Stimulated activated CD4-positive, alpha-beta T cell treated with anti-CD3 and anti-CD28 coated beads, Interleukin-1b, Interleukin-23, amount 100 ng/mL, for 24 hours (primary cell): Measurements from ENCODE around the gene WFIKKN2.

Experiments
- DNase-seq, 4 experiments: peaks; one replicate each; pipeline ENCODE4 v3.0.0-alpha.2; 2020; ENCODE audit warnings: low read depth in 4 of 4, low spot score in 1 of 4

WFIKKN2 gene

DNA sequence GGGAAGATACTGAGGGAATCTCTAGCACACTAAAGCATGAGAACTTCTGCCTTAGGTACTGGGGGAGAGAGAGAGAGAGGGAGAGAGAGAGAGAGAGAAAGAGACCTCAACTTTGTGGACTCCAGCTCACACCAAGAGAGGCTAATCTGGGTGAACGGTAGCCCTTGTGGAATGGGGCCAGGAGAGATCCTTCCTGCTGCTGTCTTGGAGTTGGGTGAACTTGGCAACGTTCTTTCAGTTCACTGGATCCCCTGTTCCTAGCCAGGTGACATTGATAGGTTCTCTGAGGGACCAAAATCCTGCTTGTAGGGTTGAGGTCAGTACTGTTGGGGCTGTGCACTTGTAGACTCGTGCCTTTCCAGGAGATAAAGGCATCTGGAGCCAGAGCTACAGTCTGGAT lies 26.5 kb upstream of the WFIKKN2 start:
- no peak for DNase-seq

DNA sequence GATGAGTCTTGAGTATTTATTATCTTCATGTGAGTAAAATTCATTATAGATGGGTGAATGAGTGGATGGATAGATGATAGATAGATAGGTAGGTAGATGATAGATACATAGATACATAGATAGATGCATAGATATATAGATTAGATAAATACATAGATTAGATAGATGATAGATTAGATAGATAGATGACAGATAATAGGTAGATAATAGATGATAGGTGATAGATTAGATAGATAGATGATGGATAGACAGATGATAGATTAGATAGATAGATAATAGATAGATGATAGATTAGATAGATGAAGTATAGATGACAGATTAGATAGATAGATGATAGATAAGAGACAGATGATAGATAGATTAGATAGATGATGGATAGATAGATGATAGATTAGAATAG lies 21.8 kb upstream of the WFIKKN2 start:
- no peak for DNase-seq

- DNase-seq = no peak
Observed at GRCh38 chr17:50815400-50815799, 20.0 kb upstream of the WFIKKN2 start.

DNA sequence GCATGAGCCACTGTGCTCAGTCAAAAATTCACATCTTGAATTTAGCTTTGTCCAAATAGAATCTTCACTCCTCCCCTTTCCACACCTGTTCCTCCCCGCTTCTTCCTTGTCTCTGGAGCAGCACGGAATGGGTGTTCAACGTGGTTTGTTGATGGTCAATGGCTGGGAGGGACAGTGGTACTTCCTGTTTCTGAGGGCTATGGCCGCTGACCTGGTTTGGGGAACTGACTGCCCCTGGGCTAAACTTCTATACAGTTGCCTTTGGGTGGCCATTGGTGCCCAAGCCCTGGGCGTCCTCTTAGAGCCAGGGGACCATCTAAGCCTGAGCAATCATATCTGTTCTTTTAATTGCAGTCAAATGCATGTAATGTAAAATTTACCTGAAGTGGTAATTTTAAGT lies 19.1 kb upstream of the WFIKKN2 start:
- no peak for DNase-seq

DNA sequence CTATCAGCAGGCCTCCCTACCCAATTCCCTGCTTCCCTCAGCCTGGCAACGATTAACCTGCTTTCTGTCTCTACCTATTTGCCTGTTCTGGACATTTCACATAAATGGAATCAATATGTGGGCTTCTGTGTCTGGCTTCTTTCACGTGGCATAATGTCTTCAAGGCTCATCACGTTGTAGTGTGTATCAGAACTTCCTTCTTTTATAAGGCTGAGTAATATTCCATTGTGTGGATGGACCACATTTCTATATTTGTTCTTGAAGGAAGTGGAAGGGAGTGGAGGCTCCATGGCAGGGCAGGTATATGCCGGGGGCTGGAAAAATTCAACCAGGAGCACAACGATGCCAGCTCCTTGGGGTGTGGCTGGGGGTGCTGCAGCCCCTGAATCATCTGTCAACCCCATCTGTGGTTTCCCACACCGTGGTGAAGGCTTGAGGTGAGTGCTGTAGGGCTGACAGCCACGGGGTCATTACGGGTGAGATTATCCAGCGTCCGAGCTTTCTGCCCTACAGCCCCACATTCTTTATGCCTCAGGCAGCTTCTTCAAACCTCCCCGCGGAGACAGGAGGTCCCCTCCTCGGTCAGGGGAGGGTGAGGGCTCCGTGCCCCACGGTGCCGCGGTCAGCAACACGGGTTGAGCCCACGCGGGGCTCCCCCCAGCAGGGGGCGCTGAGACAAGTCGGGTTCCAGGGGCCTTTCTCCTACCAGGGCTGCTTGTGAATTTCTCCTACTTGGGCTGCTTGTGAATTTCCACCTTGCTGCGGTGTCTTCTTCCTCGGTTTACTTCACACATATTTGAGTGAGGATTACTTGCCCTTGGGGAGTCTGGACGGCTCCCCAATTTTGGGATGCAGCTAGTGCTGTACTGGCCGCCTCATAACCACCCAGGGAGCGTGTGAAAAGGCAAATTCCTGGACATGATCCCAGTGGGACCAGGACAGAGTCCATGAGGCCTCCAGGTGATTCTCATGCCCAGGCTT lies 18.3 kb upstream of the WFIKKN2 start:
- peak; percentile 33 to 49 (median 37) for DNase-seq

DNA sequence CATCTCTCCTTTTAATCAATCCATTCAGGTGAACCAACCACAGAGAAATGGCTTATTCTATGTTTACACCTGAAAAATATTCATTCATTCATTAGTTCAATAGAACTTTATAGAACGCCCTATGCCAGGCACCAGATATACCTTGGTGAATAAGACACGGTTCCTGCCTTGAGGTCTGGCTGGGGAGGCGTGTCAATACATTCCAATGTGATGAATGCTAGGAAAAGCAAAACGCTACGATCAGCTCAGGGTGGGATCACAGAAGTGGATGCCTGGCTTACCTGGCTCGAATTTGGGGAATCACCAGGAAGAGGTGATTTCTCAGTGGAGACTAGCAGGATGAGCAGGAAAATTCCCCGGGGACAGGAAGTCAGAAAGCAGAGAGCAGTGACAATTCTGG lies 17.5 kb upstream of the WFIKKN2 start:
- DNase-seq = no peak

- DNase-seq = no peak
Observed at GRCh38 chr17:50818261-50818660, 17.1 kb upstream of the WFIKKN2 start.

GRCh38 chr17:50818921-50819657 lies 16.3 kb upstream of the WFIKKN2 start:
- no peak for DNase-seq

DNA sequence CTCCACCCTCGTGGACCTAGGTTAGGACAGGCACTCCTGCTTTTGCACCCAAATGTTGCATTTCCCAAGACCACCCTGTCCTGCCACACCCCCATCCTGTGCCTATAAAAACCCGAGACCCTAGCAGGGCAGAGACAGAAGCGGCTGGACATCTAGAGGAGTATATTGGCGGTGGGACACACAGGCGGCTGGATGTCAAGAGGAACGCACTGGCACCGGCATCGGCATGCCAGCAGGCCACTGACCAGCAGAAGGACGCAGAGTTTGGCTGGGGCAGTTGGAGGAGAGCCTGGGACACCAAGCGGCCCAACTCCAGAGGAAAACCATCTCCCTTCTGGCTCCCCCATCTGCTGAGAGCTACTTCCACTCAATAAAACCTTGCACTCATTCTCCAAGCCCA lies 14.7 kb upstream of the WFIKKN2 start:
- no peak for DNase-seq

GRCh38 chr17:50822550-50822949 lies 12.8 kb upstream of the WFIKKN2 start:
- no peak for DNase-seq

- no peak for DNase-seq
Observed at GRCh38 chr17:50824429-50824828, 11.0 kb upstream of the WFIKKN2 start.

DNA sequence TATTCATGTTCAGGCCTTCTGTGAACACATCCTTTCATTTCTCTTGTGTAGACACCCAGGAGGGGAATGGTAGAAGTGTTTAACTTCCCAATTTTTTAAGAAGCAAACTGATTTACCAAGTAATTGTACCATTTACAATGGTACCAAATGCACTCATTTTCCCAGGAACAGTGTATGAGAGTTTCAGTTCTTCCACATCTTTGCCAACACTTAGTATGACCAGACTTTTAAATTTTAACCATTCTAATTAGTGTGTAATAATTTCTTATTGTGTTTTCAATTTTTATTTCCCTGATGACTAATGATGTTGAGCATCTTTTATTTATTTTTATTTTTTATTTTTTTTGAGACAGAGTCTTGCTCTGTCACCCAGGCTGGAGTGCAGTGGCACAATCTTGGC lies 10.2 kb upstream of the WFIKKN2 start:
- DNase-seq = no peak

- no peak for DNase-seq
Observed at GRCh38 chr17:50828508-50829170, 6.7 kb upstream of the WFIKKN2 start.

- DNase-seq = no peak
Observed at GRCh38 chr17:50829332-50829731, 6.1 kb upstream of the WFIKKN2 start.

GRCh38 chr17:50830352-50830751 lies 5.0 kb upstream of the WFIKKN2 start:
- no peak for DNase-seq

DNA sequence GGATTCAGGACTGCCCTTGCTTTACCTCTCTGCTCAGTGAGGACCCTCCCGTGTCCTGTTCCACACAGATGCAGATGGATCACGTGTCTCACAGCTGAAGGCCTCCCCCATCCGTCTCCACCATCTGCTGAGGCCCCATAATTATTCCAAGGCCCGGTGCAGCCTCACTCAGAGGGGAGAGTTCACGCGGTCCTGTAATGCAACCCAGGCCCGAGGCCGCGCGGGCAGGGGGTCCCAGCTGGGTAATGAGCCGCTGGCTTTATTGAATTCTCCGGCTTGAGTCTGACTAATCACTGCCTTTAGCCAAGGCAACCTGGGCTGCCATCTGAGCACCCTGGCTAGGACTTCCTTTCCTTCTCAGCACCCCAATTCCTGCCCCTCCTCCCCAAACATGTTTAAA lies 4.4 kb upstream of the WFIKKN2 start:
- no peak for DNase-seq

GRCh38 chr17:50831471-50831928 lies 3.9 kb upstream of the WFIKKN2 start:
- no peak for DNase-seq

DNA sequence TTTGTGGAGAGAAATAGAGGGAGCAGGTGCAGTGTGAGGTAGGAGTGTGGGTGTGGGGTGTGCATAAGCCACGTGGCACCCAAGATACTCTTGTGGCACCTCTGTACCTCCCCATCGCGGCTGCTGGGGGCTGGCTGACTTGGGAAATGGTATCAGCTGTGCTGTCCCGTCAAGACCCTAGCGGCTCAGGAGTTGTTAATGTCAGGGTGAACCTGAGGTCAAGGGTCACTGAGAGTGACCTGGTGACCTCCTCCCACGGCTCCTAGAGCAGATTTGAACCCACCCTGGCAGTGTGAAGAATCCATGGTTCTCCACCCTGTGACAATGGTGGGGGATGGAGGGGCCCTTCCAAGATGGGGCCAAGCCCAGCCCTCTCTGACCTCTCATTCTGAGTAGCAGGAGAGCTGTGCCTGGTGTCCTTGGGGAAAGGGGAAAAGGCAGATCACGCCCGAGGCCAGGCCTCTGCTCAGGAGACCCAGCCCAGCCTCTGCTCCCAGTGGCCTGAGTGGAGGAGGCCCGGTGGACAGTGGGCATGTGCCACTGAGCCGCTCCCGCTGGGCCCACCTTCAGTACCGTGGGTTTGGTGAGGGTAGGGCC lies 3.0 kb upstream of the WFIKKN2 start:
- DNase-seq = no peak

DNA sequence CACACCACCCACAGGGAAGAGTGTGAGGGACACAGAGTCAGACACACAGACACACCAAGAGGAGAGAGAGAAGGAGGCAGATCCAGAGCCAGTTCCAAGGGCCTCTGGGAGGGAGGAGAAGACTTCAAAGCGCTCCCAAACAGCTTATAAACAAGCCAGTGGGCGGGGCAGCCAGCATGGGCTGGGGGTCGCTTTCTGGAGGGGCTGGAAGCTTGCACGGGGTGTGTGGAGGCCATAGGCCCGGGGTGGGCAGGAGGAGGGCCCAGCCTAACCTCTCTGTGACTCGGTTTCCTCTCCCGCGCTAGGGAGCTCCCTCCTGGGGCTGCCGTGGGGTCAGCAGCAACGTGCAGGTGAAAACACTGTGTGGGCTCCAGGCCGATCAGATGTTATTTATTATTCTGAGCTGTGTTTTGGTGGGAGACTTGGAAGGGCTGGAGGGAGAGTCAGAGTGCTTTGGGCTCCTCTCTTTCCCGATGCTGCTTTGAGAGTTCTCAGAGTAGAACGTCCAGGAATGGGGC lies 2.5 kb upstream of the WFIKKN2 start:
- DNase-seq = no peak

GRCh38 chr17:50833510-50834428 lies 1.6 kb upstream of the WFIKKN2 start:
- no peak for DNase-seq
